Natural killer cell (primary cell): ENCODE data around the gene KSR2. TPM values are rescaled to one million over a fixed set of nuclear protein-coding genes. Genes with fewer than 3 reads are reported as not detected.

Experiments used
- ATAC-seq, 3 donors: fragments of 150-1000 bp in 2 of 3; fragments of 200-7000 bp in 1 of 3; cut with Tn5 transposase; 1 replicate in 1 of 3; 2 replicates in 2 of 3; pipeline ENCODE4 v1.10.0; 2021; ENCODE audit warnings: mild to moderate bottlenecking in 2 of 3, moderate library complexity in 2 of 3
- DNase-seq, 2 donors: peaks; one replicate each; pipeline versions ENCODE4 v3.0.0 to v3.0.0-alpha.2; 2013 to 2021; ENCODE audit warnings: mixed read lengths in 1 of 2
- H3K27ac ChIP-seq: one replicate; pipeline ENCODE4 v1.5.1; 2013; ENCODE audit warnings: mild to moderate bottlenecking, low read length
- H3K27me3 ChIP-seq: one replicate; pipeline ENCODE4 v1.6.1; 2013; ENCODE audit warnings: low read length; ENCODE audit not compliant: control insufficient read depth, insufficient read depth
- H3K36me3 ChIP-seq: one replicate; pipeline ENCODE4 v1.6.1; 2013; ENCODE audit warnings: low read length; ENCODE audit not compliant: control insufficient read depth, insufficient read depth
- H3K4me1 ChIP-seq: one replicate; pipeline ENCODE4 v1.6.1; 2013; ENCODE audit warnings: low read length; ENCODE audit not compliant: control insufficient read depth, insufficient read depth
- H3K4me3 ChIP-seq: one replicate; pipeline ENCODE4 v1.5.1; 2013; ENCODE audit warnings: low read length
- H3K9me3 ChIP-seq: one replicate; pipeline ENCODE4 v1.6.1; 2013; ENCODE audit warnings: low read length; ENCODE audit not compliant: control insufficient read depth, insufficient read depth
- H3K27ac Mint-ChIP-seq, 2 donors: one replicate each; pipeline ENCODE4 v1.8.0; 2022; ENCODE audit warnings: mild to moderate bottlenecking in 2 of 2, mixed read lengths in 2 of 2, moderate library complexity in 1 of 2
- H3K27me3 Mint-ChIP-seq, 2 donors: one replicate each; pipeline ENCODE4 v1.8.0; 2022; ENCODE audit warnings: low read depth in 2 of 2, mixed read lengths in 2 of 2
- H3K36me3 Mint-ChIP-seq: one replicate; pipeline ENCODE4 v1.8.0; 2022; ENCODE audit warnings: mixed read lengths
- H3K4me1 Mint-ChIP-seq, 2 donors: one replicate each; pipeline ENCODE4 v1.8.0; 2022; ENCODE audit warnings: mixed read lengths in 2 of 2
- H3K4me3 Mint-ChIP-seq: one replicate; pipeline ENCODE4 v1.8.0; 2022; ENCODE audit warnings: mild to moderate bottlenecking, moderate library complexity, mixed read lengths
- H3K9me3 Mint-ChIP-seq, 2 donors: one replicate each; pipeline ENCODE4 v1.8.0; 2022; ENCODE audit warnings: mixed read lengths in 2 of 2
- WGBS: methylation state at CpG from one replicate; pipeline ENCODE4 v1.1.7; 2013; ENCODE audit warnings: missing lambda C conversion rate; ENCODE audit not compliant: insufficient coverage; 5-methylcytosine and 5-hydroxymethylcytosine counted together
- intact Hi-C: fragments of 100-400 bp; cut with micrococcal nuclease; formaldehyde crosslinking; loops from one replicate; pipeline ENCODE4 v1.14.2; 2022
- total RNA-seq, 4 donors: library from RNA; stranded (reverse); fragments of 120-200 nt in 1 of 4; gene quantifications; one replicate each; pipeline versions ENCODE4 v1.2.3 to v1.2.4, GENCODE V29; 2013 to 2022
- TF ChIP-seq, protein P1 (sequence below): fragments of 200-600 bp; IDR thresholded peaks from one replicate; pipeline ENCODE4 v1.8.0; 2022; ENCODE audit warnings: antibody characterized with exemption

The KSR2 gene
- total RNA-seq, 3 donors from 2014 or later (not counting 1 experiment from before 2014, with no cell fraction given): not detected

GRCh38 chr12:117552971-117553370 is 415.8 kb downstream of the KSR2 start:
- 93% methylated on average over 5 of the region's 5 CpGs for WGBS
- H3K36me3 ChIP-seq: no peaks in the 10 kb centered on the region
- Mint-ChIP-seq H3K27me3 (peaks cover 0 to 2% of the 10 kb centered on the region in 2 donors), H3K36me3 (no peaks in the 10 kb centered on the region), H3K4me1 (no peaks in the 10 kb centered on the region), H3K4me3 (no peak overlapping the region), H3K9me3 (peaks cover 0 to 5% of the 10 kb centered on the region in 2 donors), H3K27ac (no peak overlapping the region)
- H3K27me3 ChIP-seq: no peaks in the 10 kb centered on the region
- TF ChIP-seq, protein P1, sequence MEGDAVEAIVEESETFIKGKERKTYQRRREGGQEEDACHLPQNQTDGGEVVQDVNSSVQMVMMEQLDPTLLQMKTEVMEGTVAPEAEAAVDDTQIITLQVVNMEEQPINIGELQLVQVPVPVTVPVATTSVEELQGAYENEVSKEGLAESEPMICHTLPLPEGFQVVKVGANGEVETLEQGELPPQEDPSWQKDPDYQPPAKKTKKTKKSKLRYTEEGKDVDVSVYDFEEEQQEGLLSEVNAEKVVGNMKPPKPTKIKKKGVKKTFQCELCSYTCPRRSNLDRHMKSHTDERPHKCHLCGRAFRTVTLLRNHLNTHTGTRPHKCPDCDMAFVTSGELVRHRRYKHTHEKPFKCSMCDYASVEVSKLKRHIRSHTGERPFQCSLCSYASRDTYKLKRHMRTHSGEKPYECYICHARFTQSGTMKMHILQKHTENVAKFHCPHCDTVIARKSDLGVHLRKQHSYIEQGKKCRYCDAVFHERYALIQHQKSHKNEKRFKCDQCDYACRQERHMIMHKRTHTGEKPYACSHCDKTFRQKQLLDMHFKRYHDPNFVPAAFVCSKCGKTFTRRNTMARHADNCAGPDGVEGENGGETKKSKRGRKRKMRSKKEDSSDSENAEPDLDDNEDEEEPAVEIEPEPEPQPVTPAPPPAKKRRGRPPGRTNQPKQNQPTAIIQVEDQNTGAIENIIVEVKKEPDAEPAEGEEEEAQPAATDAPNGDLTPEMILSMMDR: no peak
- intact Hi-C loops: no loop called here
- H3K9me3 ChIP-seq: no peaks in the 10 kb centered on the region
- no peaks in the 10 kb centered on the region for H3K4me1 ChIP-seq
- H3K4me3 ChIP-seq: no peak overlapping the region
- ATAC-seq (no peak), DNase-seq (no peak)
- no peak overlapping the region for H3K27ac ChIP-seq

- no peak for ATAC-seq
These were observed 417.1 kb downstream of the KSR2 start for GRCh38 chr12:117551665-117552064.

GRCh38 chr12:117547209-117547608 is 421.6 kb downstream of the KSR2 start:
- Histone ChIP-seq H3K9me3 (no peaks in the 10 kb centered on the region), H3K27ac (no peak overlapping the region), H3K27me3 (no peaks in the 10 kb centered on the region), H3K4me3 (no peak overlapping the region), H3K4me1 (no peaks in the 10 kb centered on the region), H3K36me3 (no peaks in the 10 kb centered on the region)
- Mint-ChIP-seq H3K27ac (no peak overlapping the region), H3K9me3 (peaks cover 0 to 5% of the 10 kb centered on the region in 2 donors), H3K4me3 (no peak overlapping the region), H3K27me3 (peaks cover 2 to 18% of the 10 kb centered on the region in 2 donors), H3K4me1 (no peaks in the 10 kb centered on the region), H3K36me3 (no peaks in the 10 kb centered on the region)
- intact Hi-C loops: no loop called here
- no peak for ATAC-seq
- DNase-seq: no peak
- TF ChIP-seq, protein P1: no peak

More at GRCh38 chr12:117551665-117552064, 417.1 kb downstream of the KSR2 start:
- intact Hi-C loops: no loop called here
- H3K9me3 ChIP-seq: no peaks in the 10 kb centered on the region
- DNase-seq: no peak
- TF ChIP-seq, protein P1: no peak
- H3K27ac ChIP-seq: no peak overlapping the region
- no peaks in the 10 kb centered on the region for H3K27me3 ChIP-seq
- H3K36me3 Mint-ChIP-seq: no peaks in the 10 kb centered on the region
- no peaks in the 10 kb centered on the region for H3K36me3 ChIP-seq
- no peak overlapping the region for H3K27ac Mint-ChIP-seq
- H3K4me3 ChIP-seq: no peak overlapping the region
- H3K4me1 Mint-ChIP-seq: no peaks in the 10 kb centered on the region
- WGBS: 86% methylated on average over 1 of the region's 4 CpGs
- H3K27me3 Mint-ChIP-seq: peaks cover 2 to 5% of the 10 kb centered on the region in 2 donors
- H3K9me3 Mint-ChIP-seq: peaks cover 0 to 5% of the 10 kb centered on the region in 2 donors
- no peak overlapping the region for H3K4me3 Mint-ChIP-seq
- H3K4me1 ChIP-seq: no peaks in the 10 kb centered on the region

- Mint-ChIP-seq H3K27ac (no peak overlapping the region), H3K4me3 (no peak overlapping the region), H3K27me3 (peaks cover 0 to 18% of the 10 kb centered on the region in 2 donors), H3K4me1 (no peaks in the 10 kb centered on the region), H3K36me3 (no peaks in the 10 kb centered on the region), H3K9me3 (no peaks in the 10 kb centered on the region)
- Histone ChIP-seq H3K27me3 (no peaks in the 10 kb centered on the region), H3K4me1 (no peaks in the 10 kb centered on the region), H3K4me3 (no peak overlapping the region), H3K27ac (no peak overlapping the region), H3K36me3 (no peaks in the 10 kb centered on the region), H3K9me3 (no peaks in the 10 kb centered on the region)
- no peak for DNase-seq
- no peak for ATAC-seq
- no CpG with 5 or more reads among the region's 3 CpGs for WGBS
- intact Hi-C loops: no loop called here
- TF ChIP-seq, protein P1: no peak
These were observed 423.6 kb downstream of the KSR2 start for GRCh38 chr12:117545216-117545615.
